NCI-H146 treated with DMSO at 0.1 percent for 48 hours (cell line): ENCODE data around the gene GRID2.

ENCODE experiments used
- DNase-seq: peaks from one replicate; lab custom pipeline; 2025; ENCODE audit not compliant: unreplicated experiment; lab: John Stamatoyannopoulos, UW

Gene GRID2

DNA sequence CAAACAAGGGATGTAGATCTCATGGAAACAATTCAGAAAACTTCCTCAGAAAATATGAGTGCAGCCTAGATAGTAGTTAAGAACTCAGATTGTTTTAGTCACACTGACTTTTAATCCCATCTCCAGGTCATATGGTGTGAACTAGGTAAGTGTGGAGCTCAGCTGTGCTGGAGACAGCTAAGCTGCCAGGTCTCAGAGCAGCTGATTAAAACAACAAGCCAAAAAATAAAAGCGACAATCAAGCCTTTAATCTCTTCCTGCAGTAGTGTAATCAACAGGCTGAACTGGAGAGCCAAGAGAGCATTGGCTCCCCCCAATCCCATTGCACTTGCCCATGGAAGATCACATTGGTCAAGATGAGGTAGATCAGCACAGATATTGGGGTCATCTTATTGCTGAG lies 1426.5 kb downstream of the GRID2 start:
- DNase-seq, result no peak

DNA sequence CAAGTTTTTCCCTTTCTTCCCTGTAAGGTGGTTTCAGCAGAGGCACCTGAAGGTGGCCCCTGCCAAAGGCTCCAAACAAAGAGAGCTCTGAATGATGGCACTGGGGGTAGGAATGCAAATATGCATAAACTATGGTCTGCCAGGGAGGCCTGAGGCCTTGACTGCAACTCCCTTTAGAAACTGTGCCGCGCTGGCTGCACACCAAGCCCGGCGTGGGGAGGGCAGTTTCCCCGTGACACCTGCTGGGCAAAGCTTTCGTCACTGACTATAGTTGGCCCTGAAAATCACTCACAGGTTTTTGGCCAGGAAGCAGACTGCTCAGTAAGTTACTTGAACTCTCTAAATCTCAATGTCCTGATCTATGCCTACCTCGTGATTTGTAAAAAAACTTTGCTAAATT lies 1427.0 kb downstream of the GRID2 start:
- DNase-seq, result no peak

DNA sequence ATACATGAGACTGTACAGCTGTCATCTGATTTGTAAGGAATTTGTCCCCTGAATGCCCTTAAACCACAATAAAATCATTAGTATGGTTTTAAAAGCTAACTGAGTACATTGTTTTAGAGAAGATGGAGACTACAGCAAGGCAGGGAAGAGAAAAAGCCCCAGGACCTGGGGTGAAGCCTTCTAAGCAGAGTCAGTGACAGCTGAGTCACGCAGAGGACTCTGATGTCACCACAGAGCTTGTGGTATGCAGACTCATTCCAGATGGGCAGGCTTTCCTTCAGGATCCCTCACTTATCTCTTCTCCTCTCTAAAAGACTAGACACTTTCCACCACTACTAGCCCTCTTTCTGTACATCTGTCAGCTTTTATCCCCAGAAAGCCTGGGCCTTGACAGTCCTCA lies 1427.7 kb downstream of the GRID2 start:
- no peak for DNase-seq

DNA sequence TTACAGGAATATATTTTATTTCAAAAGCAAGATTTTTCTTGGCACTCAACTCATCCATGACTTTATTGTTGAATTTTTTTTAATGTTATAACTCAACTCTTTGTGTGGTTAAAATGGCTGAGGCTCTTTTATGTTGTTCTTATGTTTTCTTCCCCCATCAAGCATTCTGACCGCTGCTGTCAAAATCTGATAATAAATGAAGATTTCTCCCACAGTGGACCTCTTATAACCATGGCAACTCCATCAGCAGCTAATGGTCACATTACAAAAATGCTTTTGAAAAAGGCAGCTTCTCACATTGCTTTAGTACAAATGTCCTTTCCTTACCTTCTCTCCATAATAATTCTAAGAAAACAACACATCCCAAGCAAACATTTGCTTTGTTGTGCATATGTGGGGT lies 1428.7 kb downstream of the GRID2 start:
- DNase-seq, result no peak

DNA sequence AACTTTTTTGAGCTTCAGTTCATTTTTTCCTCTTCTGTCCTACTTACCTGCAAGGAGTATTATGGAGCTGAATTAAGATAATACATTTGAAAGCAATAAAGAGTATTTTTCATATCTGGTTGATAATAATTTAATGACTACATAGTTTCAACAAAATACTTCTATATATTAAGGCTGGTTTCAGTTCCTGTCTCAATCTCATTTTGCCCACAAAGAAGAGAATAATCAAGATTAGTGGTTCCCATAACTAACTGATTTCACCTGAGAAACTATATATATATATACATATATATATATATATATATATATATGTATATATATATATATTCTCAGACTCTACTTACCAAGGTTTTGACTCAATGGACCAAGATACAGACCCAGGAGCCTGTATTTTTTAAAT lies 1437.1 kb downstream of the GRID2 start:
- DNase-seq, result no peak

DNA sequence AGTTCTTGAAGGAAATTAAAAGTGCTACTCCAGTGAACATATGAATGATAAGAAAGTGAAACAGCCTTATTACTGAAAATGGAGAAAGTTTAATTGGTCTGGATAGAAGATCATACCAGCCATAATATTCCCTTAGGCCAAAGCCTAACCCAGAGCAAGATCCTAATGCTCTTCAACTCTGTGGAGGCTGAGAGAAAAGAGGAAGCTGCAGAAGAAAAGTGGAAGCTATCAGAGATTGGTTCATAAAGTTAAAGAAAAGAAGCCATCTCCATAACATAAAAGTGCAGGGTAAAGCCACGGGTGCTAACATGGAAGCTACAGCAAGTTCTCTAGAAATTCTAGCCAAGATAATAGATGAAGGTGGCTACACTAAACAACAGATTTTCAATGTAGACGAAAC lies 1439.3 kb downstream of the GRID2 start:
- no peak for DNase-seq

DNA sequence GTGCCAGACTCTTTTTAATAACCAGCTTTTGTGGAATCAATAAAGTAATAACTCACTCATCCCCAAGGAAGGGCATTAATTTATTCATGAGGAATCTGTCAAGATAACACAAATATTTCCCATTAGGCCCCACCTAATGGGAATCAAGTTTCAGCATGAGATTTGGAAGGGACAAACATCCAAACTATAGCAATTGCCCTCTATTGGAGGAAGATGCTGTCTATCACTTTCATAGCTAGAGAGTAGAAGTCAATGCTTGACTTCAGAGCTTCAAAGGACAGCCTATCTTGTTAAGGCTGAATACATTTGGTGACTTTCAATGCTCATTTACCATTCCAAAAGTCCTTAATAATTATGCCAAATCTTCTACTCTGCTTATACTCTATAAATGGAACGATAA lies 1439.9 kb downstream of the GRID2 start:
- DNase-seq, result no peak

DNA sequence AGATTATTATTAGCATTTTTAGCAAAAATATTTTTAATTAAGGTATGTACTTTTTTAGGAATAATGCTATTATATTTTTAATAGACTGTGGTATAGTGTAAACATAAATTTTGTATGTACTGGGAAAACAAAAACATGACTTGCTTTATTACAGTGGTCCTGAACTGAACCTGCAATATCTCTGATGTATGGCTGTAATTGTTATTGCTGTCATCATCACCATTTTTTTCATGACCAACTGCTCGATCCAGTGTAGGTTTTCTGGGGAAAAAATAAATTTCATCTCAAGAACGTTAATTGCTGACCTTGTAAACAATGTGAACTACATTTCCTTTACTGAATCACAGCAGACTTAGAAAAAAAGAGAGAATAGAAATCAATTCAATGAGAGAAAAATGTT lies 1441.2 kb downstream of the GRID2 start:
- no peak for DNase-seq

DNA sequence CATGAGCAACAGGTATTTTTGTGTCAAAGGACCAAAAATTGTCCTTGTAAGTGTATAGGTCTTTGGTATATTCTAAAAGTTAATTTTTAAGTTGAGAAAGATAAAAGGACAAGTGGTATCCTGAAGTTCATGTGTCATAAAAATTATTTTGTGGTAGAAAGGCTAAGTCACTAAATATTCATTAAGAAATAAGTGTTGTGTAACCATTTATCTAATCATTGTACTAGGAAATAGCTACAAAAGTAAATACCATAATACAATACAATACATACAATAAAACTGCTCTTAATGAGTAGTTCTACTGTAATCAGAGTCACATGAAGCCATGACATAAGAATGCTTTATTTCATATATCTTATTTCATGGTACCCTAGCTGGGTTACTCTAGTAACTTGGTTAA lies 1442.3 kb downstream of the GRID2 start:
- no peak for DNase-seq

DNA sequence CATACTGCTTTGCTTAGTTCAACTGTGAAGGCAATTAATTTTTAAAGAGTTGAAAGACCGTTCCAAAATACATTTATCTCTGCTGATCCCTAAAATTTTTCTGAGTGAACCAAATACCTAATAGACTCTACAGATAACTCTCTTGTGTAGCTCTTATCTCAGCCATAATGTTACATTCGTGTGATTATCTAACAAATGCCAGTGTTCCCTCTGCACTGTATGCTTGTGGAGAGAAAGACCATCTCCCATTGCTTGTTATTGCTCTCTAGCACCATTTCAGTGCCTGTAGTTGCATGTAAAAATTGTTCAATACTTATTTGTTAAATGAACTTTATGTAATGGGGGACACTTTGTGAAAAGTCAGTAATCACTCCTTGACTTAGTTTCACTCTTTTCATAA lies 1443.5 kb downstream of the GRID2 start:
- DNase-seq, result no peak

DNA sequence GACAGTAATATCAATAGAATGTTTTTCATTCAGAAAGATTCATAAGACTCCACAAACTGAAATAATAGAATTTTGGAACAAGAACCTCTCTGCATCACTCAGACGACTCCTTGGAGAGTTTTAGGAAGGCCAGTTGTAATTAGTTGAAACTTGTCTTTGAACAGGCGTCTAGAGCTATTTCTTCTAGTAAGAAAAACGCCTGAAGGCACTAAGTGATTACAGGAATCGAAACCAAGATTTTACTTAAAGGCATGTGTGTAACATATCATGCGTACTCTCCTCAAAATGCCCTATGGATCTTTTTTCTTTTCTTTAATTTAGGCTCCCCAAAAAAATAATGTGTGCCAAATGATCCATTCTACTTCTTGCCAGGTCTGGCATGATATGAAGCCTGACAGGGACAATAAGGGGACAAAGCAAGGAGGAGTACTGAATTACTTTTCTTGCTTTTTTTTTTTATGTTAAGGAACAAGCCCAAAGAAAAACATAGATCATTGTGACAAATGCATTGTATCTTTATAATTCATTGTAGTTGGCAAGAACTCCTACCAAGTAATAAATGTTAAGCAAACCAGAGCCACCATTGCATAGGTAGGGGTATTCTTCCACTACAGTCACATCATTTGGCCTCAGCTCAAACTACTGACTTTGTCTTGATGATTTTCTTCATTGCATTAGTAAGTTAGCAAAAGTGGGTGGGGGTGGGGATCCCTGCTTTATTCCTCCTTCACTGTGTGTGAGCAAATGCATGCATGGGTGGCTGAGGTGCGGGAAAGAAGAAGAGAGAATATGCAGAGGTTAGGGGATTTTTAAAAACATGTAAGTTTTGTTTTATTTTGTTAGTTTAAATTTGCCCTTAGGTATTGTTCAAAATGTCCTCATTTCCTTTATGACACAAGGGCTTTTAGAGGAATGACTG lies 1444.9 kb downstream of the GRID2 start:
- no peak for DNase-seq

DNA sequence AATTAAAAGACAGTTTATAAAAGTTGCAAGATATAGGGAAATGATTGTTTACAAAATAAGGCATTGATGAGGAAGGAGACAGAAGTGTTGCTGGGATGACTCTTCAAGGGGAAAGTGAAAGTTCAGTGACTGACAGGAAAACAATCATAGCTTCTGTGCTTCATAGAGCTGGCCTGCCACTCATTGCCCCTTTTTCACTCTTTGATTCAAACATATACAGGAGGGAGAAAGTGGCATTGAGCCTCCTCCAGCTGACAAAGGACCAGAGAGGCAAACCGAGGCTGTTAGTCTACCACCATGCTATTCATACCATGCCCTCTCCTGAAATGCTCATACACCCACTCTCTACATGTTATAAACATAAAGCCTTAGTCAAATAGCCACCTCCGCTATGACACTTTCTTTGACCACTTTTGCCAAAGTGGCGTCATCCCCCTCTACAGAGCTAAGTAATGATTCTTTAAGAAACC lies 1445.6 kb downstream of the GRID2 start:
- no peak for DNase-seq

DNA sequence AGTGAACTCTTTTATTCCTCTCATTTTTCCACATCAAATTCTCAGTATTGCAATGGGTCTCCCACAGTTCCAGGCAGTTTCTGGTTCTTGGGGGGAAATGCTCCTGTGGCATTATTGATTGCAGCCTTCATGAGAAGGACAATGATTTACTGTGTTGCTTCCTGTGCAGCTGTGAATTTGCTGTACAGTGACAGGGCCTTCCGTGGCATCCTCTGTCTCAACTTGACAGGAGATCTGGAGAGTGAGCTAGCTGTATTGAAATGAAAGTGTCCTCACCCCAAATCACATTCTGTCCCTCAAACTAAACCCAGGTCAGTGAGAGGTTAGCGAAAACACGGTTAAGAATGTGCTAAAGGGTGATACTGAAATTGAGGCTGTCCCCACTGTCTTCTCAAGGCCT lies 1447.6 kb downstream of the GRID2 start:
- DNase-seq, result peak; percentile 4

DNA sequence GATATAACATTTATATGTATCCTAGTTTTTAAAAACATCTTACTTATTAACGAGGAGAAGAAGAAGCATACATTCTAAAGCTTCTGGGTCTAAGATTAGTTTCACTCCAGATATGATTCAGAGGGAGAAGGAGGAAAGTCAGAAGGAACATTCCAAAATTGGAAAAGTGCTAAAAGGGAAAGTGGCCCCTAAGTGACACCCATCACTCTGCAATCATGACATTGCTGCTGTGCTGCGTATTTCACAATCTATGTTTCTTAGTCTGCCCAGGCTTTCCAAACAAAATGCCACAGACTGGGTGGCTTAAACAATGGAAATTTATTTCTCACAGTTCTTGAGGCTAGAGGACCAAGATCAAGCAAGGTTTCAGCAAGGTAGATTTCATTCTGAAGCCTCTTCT lies 1452.3 kb downstream of the GRID2 start:
- DNase-seq, result no peak

DNA sequence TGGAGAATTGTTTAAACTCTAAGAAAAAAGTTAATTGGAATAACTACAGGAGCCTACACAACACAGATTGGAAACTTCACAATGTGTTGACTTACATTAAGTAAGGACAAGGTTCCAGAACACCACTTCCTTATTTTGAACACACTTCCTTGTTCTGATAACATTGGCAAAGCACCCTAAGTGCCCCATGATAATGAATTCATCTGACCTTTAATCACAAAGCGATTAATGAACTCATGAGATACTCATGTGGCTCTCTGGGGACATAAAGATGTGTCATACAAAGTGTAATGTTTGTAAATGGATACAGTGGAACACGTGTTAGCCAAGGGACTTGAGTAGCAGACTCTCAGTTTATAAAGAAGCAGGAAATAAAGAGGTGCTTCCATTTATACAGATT lies 1455.7 kb downstream of the GRID2 start:
- no peak for DNase-seq

DNA sequence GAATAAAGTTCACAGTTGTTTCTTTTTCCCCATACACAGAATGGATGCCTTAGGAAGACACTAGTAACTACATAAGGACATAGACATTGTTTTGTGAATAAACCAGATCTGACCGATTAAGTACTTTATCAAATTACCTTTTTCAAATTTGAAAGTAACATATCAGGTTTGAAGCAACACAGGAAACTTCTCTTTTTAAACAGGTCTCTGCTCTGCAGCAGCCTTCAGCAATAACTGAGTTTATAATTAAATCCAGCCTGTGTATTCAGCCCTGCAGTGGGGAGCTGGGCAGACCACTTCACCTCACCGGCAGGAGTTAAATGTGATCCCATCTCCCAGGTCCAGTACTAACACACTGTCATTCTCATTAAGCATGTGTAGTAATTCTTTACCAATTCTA lies 1456.5 kb downstream of the GRID2 start:
- DNase-seq, result no peak

DNA sequence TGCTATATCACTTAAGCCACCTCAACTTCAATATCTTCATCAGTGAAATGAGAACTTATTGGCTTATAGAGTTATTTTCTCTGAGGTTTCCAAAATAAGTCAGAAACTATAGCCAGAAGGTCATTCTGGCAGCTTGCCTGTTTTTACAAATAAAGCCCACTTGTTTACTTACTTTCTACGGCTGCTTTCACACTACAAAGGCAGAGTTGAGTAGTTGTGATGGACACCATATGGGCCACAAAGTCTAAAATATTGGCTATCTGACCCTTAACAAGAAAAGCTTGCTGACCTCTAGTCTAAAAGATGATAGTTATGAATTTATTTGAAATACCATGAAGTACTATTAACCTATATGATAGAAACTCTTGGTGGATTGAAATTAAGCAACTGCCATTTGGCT lies 1457.5 kb downstream of the GRID2 start:
- DNase-seq, result no peak

DNA sequence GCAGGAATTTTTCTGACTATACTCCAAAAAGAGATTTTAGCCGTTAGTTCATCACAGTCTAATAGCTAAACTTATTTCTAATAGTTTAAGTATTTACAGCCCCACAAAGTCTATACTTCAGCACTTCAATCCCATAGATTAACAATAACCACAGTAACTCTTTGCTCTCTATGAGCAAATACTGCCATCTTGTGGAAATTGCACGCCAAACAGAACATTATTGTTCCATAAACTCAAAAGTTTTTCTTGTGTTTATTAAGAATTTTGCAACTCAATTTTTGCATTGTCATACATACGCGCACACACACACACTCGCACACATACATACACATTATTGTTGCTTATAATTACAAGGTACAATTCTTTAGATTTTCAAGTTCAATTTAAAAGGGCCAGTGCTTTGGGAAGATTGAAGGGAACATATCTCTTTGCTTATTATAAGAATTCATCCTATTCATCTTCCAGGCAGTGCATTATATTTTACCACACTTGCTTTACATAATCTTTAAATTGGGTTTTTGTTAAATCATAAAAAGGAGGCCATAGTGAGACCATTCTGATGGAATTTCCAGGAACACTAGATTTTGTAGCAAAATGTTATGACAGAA lies 1461.0 kb downstream of the GRID2 start:
- peak; percentile 35 for DNase-seq

DNA sequence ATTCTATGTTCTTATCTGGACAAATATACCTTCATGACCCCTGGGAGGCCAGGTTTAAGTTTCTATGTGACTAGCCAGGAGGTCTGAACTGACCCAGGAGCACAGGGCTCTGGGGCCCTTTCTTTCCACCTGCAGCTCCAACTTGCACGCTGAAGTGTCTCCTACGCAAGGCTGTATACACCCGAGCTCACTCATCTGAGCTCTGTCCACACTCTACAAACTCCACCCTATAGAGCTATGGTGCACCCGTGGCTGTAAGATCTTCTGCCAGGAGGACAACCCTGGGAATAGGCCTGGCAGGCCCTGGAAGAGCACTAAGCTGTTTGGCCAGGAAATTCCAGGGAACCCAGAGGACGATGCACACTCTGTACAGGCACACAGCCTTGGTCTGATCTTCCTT lies 1464.2 kb downstream of the GRID2 start:
- DNase-seq, result no peak

DNA sequence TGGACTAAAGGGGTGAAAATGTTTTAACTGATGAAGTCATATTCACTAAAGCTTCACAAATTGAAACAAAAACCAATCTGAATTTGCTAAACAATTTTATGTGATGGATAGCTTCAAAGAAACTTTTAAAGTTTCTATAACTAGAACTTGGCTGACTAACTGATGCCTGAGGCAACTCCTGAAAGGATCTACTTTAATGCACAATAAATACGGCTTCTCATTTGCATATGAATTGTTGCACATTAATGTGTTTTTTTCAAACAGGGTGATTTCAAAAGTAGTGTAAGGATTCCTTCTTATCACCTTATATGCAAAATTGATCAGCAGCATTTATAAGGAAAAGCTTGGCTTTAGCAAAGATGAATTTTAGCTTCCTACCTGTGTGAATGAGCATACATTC lies 1466.4 kb downstream of the GRID2 start:
- DNase-seq, result no peak

DNA sequence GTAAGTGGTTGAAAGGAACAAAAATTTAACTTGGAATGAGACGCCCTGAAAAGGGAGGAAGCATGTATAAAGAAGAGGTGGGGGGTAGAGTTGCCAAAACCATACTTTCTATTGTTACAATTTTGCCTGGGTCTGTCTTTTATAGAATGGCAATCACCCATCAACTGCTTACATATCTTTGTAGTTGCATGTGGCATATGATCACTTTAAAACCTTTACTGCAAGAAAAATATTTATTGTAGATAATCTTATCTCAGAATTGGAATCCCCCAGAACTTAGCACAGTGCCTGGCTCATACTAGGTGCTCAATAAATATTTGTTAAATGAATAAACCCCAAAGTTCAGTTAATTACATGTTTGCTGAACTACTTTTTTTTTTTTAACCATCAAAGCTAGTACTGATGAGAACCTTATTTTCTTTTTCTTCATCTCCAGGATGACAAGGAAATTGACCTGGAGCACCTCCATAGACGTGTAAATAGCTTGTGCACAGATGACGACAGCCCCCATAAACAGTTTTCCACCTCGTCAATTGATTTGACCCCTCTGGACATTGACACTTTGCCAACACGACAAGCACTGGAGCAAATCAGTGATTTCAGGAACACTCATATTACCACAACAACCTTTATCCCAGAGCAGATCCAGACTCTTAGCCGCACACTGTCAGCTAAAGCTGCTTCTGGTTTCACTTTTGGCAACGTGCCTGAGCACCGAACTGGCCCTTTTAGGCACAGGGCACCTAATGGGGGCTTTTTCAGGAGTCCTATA lies 1468.1 kb downstream of the GRID2 start:
- DNase-seq, result no peak

DNA sequence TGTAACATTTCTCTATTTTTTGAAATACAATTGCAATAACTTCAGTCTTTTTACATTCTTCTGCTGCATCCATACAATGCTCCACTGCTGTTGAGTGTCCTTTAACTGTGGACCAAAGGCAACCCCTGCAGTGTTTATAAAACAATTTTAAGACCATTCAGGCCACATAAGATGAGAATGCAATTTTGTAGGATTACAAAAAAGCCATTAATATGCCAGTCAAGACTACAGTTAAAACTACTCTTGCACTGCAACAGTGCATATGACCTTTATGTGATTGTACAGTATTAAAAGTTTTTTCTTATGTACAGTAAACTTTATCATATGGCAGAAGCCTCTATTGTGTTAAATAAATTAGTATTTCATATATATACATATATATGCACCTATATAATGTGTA lies 1469.1 kb downstream of the GRID2 start:
- DNase-seq, result no peak
